Activated naive CD4-positive, alpha-beta T cell treated with anti-CD3 and anti-CD28 coated beads, Interleukin-2, amount 50 U/mL, for 72 hours (primary cell): ENCODE results near the gene CBX6. TPM values are rescaled to one million over a fixed set of nuclear protein-coding genes. Genes with fewer than 3 reads are reported as not detected.

Experiments used
- ATAC-seq, 2 donors: fragments of 150-1000 bp; cut with Tn5 transposase; 2 replicates each; pipeline ENCODE4 v1.10.0; 2021; ENCODE audit warnings: mild to moderate bottlenecking in 2 of 2, moderate library complexity in 2 of 2
- DNase-seq, 2 donors: peaks; one replicate each; pipeline ENCODE4 v3.0.0; 2021 to 2022; ENCODE audit warnings: low spot score in 2 of 2
- H3K27ac Mint-ChIP-seq, 2 donors: one replicate each; pipeline ENCODE4 v1.8.0; 2022; ENCODE audit warnings: mild to moderate bottlenecking in 2 of 2, mixed read lengths in 2 of 2
- H3K36me3 Mint-ChIP-seq, 2 donors: one replicate each; pipeline ENCODE4 v1.8.0; 2022; ENCODE audit warnings: mixed read lengths in 2 of 2
- H3K9me3 Mint-ChIP-seq, 2 donors: one replicate each; pipeline ENCODE4 v1.8.0; 2022; ENCODE audit warnings: mixed read lengths in 2 of 2
- total RNA-seq, 2 donors: library from RNA; stranded (reverse); gene quantifications; one replicate each; pipeline ENCODE4 v1.2.3, GENCODE V29; 2022

The CBX6 gene
- total RNA-seq, 2 donors from 2014 or later: 46.9 to 92.6 TPM

GRCh38 chr22:38835888-38836301 is 36.1 kb downstream of the CBX6 start:
- Mint-ChIP-seq H3K27ac (no peak overlapping the region), H3K36me3 (no peaks in the 10 kb centered on the region), H3K9me3 (no peaks in the 10 kb centered on the region)
- ATAC-seq: no peak
- DNase-seq: no peak

GRCh38 chr22:38834991-38835390 is 37.0 kb downstream of the CBX6 start:
- no peaks in the 10 kb centered on the region for H3K9me3 Mint-ChIP-seq
- ATAC-seq (no peak), DNase-seq (no peak)
- no peak overlapping the region for H3K27ac Mint-ChIP-seq
- no peaks in the 10 kb centered on the region for H3K36me3 Mint-ChIP-seq

GRCh38 chr22:38834215-38834953 is 37.6 kb downstream of the CBX6 start:
- peak overlapping the region in 1 of 2 donors; percentile 12 for H3K27ac Mint-ChIP-seq
- ATAC-seq: no peak
- H3K36me3 Mint-ChIP-seq: no peaks in the 10 kb centered on the region
- no peaks in the 10 kb centered on the region for H3K9me3 Mint-ChIP-seq
- no peak for DNase-seq

GRCh38 chr22:38833061-38833460 is 39.0 kb downstream of the CBX6 start:
- Mint-ChIP-seq H3K36me3 (no peaks in the 10 kb centered on the region), H3K27ac (no peak overlapping the region), H3K9me3 (no peaks in the 10 kb centered on the region)
- no peak for ATAC-seq
- no peak for DNase-seq

GRCh38 chr22:38832005-38832978 is 39.7 kb downstream of the CBX6 start:
- no peaks in the 10 kb centered on the region for H3K36me3 Mint-ChIP-seq
- DNase-seq (no peak), ATAC-seq (no peak)
- no peak overlapping the region for H3K27ac Mint-ChIP-seq
- H3K9me3 Mint-ChIP-seq: no peaks in the 10 kb centered on the region

- H3K9me3 Mint-ChIP-seq: no peaks in the 10 kb centered on the region
These were observed 40.7 kb downstream of the CBX6 start for GRCh38 chr22:38831166-38831945.

GRCh38 chr22:38830845-38831108 is 41.2 kb downstream of the CBX6 start:
- DNase-seq (no peak), ATAC-seq (no peak)
- no peak overlapping the region for H3K27ac Mint-ChIP-seq

More at GRCh38 chr22:38831166-38831945, 40.7 kb downstream of the CBX6 start:
- no peak for DNase-seq
- no peak for ATAC-seq
- H3K36me3 Mint-ChIP-seq: no peaks in the 10 kb centered on the region
- no peak overlapping the region for H3K27ac Mint-ChIP-seq

GRCh38 chr22:38830026-38830844 is 41.8 kb downstream of the CBX6 start:
- no peaks in the 10 kb centered on the region for H3K36me3 Mint-ChIP-seq
- no peak overlapping the region for H3K27ac Mint-ChIP-seq
- H3K9me3 Mint-ChIP-seq: no peaks in the 10 kb centered on the region
- no peak for DNase-seq
- no peak for ATAC-seq

More at GRCh38 chr22:38830845-38831108, 41.2 kb downstream of the CBX6 start:
- Mint-ChIP-seq H3K36me3 (no peaks in the 10 kb centered on the region), H3K9me3 (no peaks in the 10 kb centered on the region)

GRCh38 chr22:38829485-38829884 is 42.5 kb downstream of the CBX6 start:
- Mint-ChIP-seq H3K27ac (no peak overlapping the region), H3K36me3 (no peaks in the 10 kb centered on the region), H3K9me3 (no peaks in the 10 kb centered on the region)
- DNase-seq: no peak
- no peak for ATAC-seq

GRCh38 chr22:38828616-38829205 is 43.3 kb downstream of the CBX6 start:
- Mint-ChIP-seq H3K27ac (no peak overlapping the region), H3K9me3 (no peaks in the 10 kb centered on the region), H3K36me3 (no peaks in the 10 kb centered on the region)
- no peak for ATAC-seq
- DNase-seq: no peak

GRCh38 chr22:38828191-38828590 is 43.8 kb downstream of the CBX6 start:
- no peaks in the 10 kb centered on the region for H3K36me3 Mint-ChIP-seq
- H3K27ac Mint-ChIP-seq: no peak overlapping the region
- no peaks in the 10 kb centered on the region for H3K9me3 Mint-ChIP-seq
- DNase-seq (no peak), ATAC-seq (no peak)

GRCh38 chr22:38827510-38827909 is 44.5 kb downstream of the CBX6 start:
- Mint-ChIP-seq H3K9me3 (no peaks in the 10 kb centered on the region), H3K27ac (no peak overlapping the region), H3K36me3 (no peaks in the 10 kb centered on the region)
- ATAC-seq (no peak), DNase-seq (no peak)

- no peak for DNase-seq
These were observed 45.2 kb downstream of the CBX6 start for GRCh38 chr22:38826801-38827200.

GRCh38 chr22:38826386-38826785 is 45.6 kb downstream of the CBX6 start:
- Mint-ChIP-seq H3K36me3 (no peaks in the 10 kb centered on the region), H3K9me3 (no peaks in the 10 kb centered on the region), H3K27ac (peak overlapping the region in 1 of 2 donors; percentile 51)
- DNase-seq (no peak), ATAC-seq (no peak)

More at GRCh38 chr22:38826801-38827200, 45.2 kb downstream of the CBX6 start:
- Mint-ChIP-seq H3K9me3 (no peaks in the 10 kb centered on the region), H3K36me3 (no peaks in the 10 kb centered on the region), H3K27ac (no peak overlapping the region)
- no peak for ATAC-seq

GRCh38 chr22:38824585-38824984 is 47.4 kb downstream of the CBX6 start:
- Mint-ChIP-seq H3K36me3 (no peaks in the 10 kb centered on the region), H3K9me3 (no peaks in the 10 kb centered on the region), H3K27ac (no peak overlapping the region)
- ATAC-seq: peak; percentile 28 to 47
- DNase-seq: peak in 1 of 2 donors; percentile 57

GRCh38 chr22:38823637-38824036 is 48.4 kb downstream of the CBX6 start:
- Mint-ChIP-seq H3K36me3 (no peaks in the 10 kb centered on the region), H3K9me3 (no peaks in the 10 kb centered on the region), H3K27ac (no peak overlapping the region)
- ATAC-seq (no peak), DNase-seq (no peak)
